ENCODE data around the gene LRRC7. TPM values are rescaled to one million over a fixed set of nuclear protein-coding genes. Genes with fewer than 3 reads are reported as not detected.

The LRRC7 gene
- total RNA-seq, 2 donors from 2014 or later, result 2.8 to 3.0 TPM

- no peak for DNase-seq (ENCODE audit: low spot score)
- WGBS, result 1% methylated on average over 47 of the region's 47 CpGs
- H3K27me3 ChIP-seq (replicated peaks; ENCODE audit: insufficient read depth), result no peaks in the 10 kb centered on the region
- H3K4me1 ChIP-seq (replicated peaks), result no peaks in the 10 kb centered on the region
- intact Hi-C loops (cut with DNase I), result no loop called here
- no peaks in the 10 kb centered on the region for H3K36me3 ChIP-seq
- TF ChIP-seq POLR2A (IDR thresholded peaks at IDR 0.05) (no peak), CTCF (IDR thresholded peaks at IDR 0.05) (no peak), POLR2AphosphoS5 (IDR thresholded peaks at IDR 0.05) (no peak)
- peak overlapping the region; percentile 19 to 38 for H3K4me3 ChIP-seq
- H3K27ac ChIP-seq, result peak overlapping the region in 1 of 2 donors; percentile 51
- no peaks in the 10 kb centered on the region for H3K9me3 ChIP-seq
These were observed 876 bp downstream of the LRRC7 start for GRCh38 chr1:69568421-69569174.

GRCh38 chr1:69569175-69569541 is 1.4 kb downstream of the LRRC7 start:
- Histone ChIP-seq H3K9me3 (no peaks in the 10 kb centered on the region), H3K27me3 (replicated peaks; ENCODE audit: insufficient read depth) (no peaks in the 10 kb centered on the region), H3K27ac (no peak overlapping the region), H3K36me3 (no peaks in the 10 kb centered on the region), H3K4me3 (peak overlapping the region in 1 of 2 donors; percentile 38), H3K4me1 (replicated peaks) (no peaks in the 10 kb centered on the region)
- DNase-seq (ENCODE audit: low spot score), result no peak
- WGBS, result 2% methylated on average over 12 of the region's 12 CpGs
- TF ChIP-seq CTCF (IDR thresholded peaks at IDR 0.05) (no peak), POLR2AphosphoS5 (IDR thresholded peaks at IDR 0.05) (no peak), POLR2A (IDR thresholded peaks at IDR 0.05) (no peak)
- intact Hi-C loops (cut with DNase I), result no loop called here

GRCh38 chr1:69569576-69570328 is 2.0 kb downstream of the LRRC7 start:
- Histone ChIP-seq H3K9me3 (no peaks in the 10 kb centered on the region), H3K36me3 (no peaks in the 10 kb centered on the region), H3K27ac (no peak overlapping the region), H3K27me3 (replicated peaks; ENCODE audit: insufficient read depth) (no peaks in the 10 kb centered on the region), H3K4me1 (replicated peaks) (no peaks in the 10 kb centered on the region), H3K4me3 (peak overlapping the region in 1 of 2 donors; percentile 38)
- intact Hi-C loops (cut with DNase I), result no loop called here
- no peak for DNase-seq (ENCODE audit: low spot score)
- TF ChIP-seq CTCF (IDR thresholded peaks at IDR 0.05), result no peak
- TF ChIP-seq POLR2AphosphoS5 (IDR thresholded peaks at IDR 0.05), result no peak
- TF ChIP-seq POLR2A (IDR thresholded peaks at IDR 0.05), result no peak
- 6% methylated on average over 26 of the region's 26 CpGs for WGBS

- WGBS, result 35% methylated on average over 10 of the region's 10 CpGs
- DNase-seq (ENCODE audit: low spot score), result no peak
- H3K4me3 ChIP-seq, result no peak overlapping the region
- no peaks in the 10 kb centered on the region for H3K9me3 ChIP-seq
- no peaks in the 10 kb centered on the region for H3K27me3 ChIP-seq (replicated peaks; ENCODE audit: insufficient read depth)
- no peaks in the 10 kb centered on the region for H3K4me1 ChIP-seq (replicated peaks)
- intact Hi-C loops (cut with DNase I), result no loop called here
- H3K27ac ChIP-seq, result no peak overlapping the region
- H3K36me3 ChIP-seq, result no peaks in the 10 kb centered on the region
- TF ChIP-seq POLR2AphosphoS5 (IDR thresholded peaks at IDR 0.05) (no peak), POLR2A (IDR thresholded peaks at IDR 0.05) (no peak), CTCF (IDR thresholded peaks at IDR 0.05) (no peak)
These were observed 2.6 kb downstream of the LRRC7 start for GRCh38 chr1:69570356-69570755.

Data from prostate gland (tissue), 2 donors.